ENCODE data around the gene NDUFB11. TPM values are rescaled to one million over a fixed set of nuclear protein-coding genes. Genes with fewer than 3 reads are reported as not detected.
A peak's percentile ranks its signal among the peaks of the same experiment; 100 is the strongest.
"Not testable (repeated sequence)": the region's sequence is repeated elsewhere in the genome, so short reads cannot be mapped to it uniquely, and the experiment has no call there.

The NDUFB11 gene
- polyA plus RNA-seq, 2 donors, result 72.2 to 75.0 TPM

DNA sequence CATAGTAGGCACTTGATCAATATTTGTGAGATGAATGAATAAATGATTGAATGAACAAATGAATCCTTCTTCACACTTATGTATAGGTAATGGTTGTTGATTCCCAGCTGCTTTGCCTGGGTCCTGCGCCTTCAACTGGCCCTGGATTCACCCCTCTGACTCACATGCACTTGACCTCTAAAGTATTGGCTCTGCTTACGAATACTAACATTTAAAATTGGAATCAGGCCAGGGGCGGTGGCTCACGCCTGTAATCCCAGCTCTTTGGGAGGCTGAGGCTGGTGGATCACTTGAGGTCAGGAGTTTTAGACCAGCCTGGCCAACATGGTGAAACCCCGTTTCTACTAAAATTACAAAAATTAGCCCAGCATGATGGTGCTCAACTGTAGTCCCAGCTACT lies 8.9 kb downstream of the NDUFB11 start:
- not testable (repeated sequence) for H3K27me3 ChIP-seq (ENCODE audit: control insufficient read depth in 1 of 2, insufficient read depth in 2 of 2, low read length in 2 of 2); H3K4me3 ChIP-seq (ENCODE audit: low read depth in 1 of 2, low read length in 2 of 2); H3K36me3 ChIP-seq (ENCODE audit: control insufficient read depth in 2 of 2, insufficient read depth in 2 of 2, low read length in 1 of 2); H3K4me1 ChIP-seq (ENCODE audit: control insufficient read depth in 2 of 2, insufficient read depth in 2 of 2, low read length in 1 of 2); H3K27ac ChIP-seq (ENCODE audit: low read depth in 2 of 2, low read length in 1 of 2); H3K9me3 ChIP-seq (ENCODE audit: control insufficient read depth in 2 of 2, insufficient read depth in 1 of 2, low read depth in 1 of 2, low read length in 1 of 2)
- WGBS, 2 donors, result 47 to 63% methylated on average over 5 of the region's 5 CpGs

GRCh38 chrX:47133493-47133892 lies 11.0 kb downstream of the NDUFB11 start:
- H3K36me3 ChIP-seq (ENCODE audit: control insufficient read depth in 2 of 2, insufficient read depth in 2 of 2, low read length in 1 of 2), result no peaks in the 10 kb centered on the region
- no peak overlapping the region for H3K27ac ChIP-seq (ENCODE audit: low read depth in 2 of 2, low read length in 1 of 2)
- H3K9me3 ChIP-seq (ENCODE audit: control insufficient read depth in 2 of 2, insufficient read depth in 1 of 2, low read depth in 1 of 2, low read length in 1 of 2), result no peaks in the 10 kb centered on the region
- 61 to 83% methylated on average over 4 of the region's 5 CpGs for WGBS, 2 donors
- H3K4me1 ChIP-seq (ENCODE audit: control insufficient read depth in 2 of 2, insufficient read depth in 2 of 2, low read length in 1 of 2), result no peaks in the 10 kb centered on the region
- no peaks in the 10 kb centered on the region for H3K27me3 ChIP-seq (ENCODE audit: control insufficient read depth in 1 of 2, insufficient read depth in 2 of 2, low read length in 2 of 2)
- no peak overlapping the region for H3K4me3 ChIP-seq (ENCODE audit: low read depth in 1 of 2, low read length in 2 of 2)

- Histone ChIP-seq H3K9me3 (ENCODE audit: control insufficient read depth in 2 of 2, insufficient read depth in 1 of 2, low read depth in 1 of 2, low read length in 1 of 2) (no peaks in the 10 kb centered on the region), H3K4me3 (ENCODE audit: low read depth in 1 of 2, low read length in 2 of 2) (peak overlapping the region; percentile 66 to 71), H3K4me1 (ENCODE audit: control insufficient read depth in 2 of 2, insufficient read depth in 2 of 2, low read length in 1 of 2) (no peaks in the 10 kb centered on the region), H3K27ac (ENCODE audit: low read depth in 2 of 2, low read length in 1 of 2) (peak overlapping the region; percentile 8 to 71), H3K36me3 (ENCODE audit: control insufficient read depth in 2 of 2, insufficient read depth in 2 of 2, low read length in 1 of 2) (no peaks in the 10 kb centered on the region), H3K27me3 (ENCODE audit: control insufficient read depth in 1 of 2, insufficient read depth in 2 of 2, low read length in 2 of 2) (no peaks in the 10 kb centered on the region)
- WGBS, 2 donors, result 15 to 29% methylated on average over 11 of the region's 11 CpGs
These were observed 14.6 kb downstream of the NDUFB11 start for GRCh38 chrX:47129899-47130358.

- WGBS, 2 donors, result 0 to 28% methylated on average over 31 of the region's 31 CpGs
- Histone ChIP-seq H3K4me3 (ENCODE audit: low read depth in 1 of 2, low read length in 2 of 2) (peak overlapping the region; percentile 66 to 71), H3K4me1 (ENCODE audit: control insufficient read depth in 2 of 2, insufficient read depth in 2 of 2, low read length in 1 of 2) (no peaks in the 10 kb centered on the region), H3K36me3 (ENCODE audit: control insufficient read depth in 2 of 2, insufficient read depth in 2 of 2, low read length in 1 of 2) (no peaks in the 10 kb centered on the region), H3K27ac (ENCODE audit: low read depth in 2 of 2, low read length in 1 of 2) (peak overlapping the region; percentile 71 to 90), H3K27me3 (ENCODE audit: control insufficient read depth in 1 of 2, insufficient read depth in 2 of 2, low read length in 2 of 2) (no peaks in the 10 kb centered on the region), H3K9me3 (ENCODE audit: control insufficient read depth in 2 of 2, insufficient read depth in 1 of 2, low read depth in 1 of 2, low read length in 1 of 2) (no peaks in the 10 kb centered on the region)
These were observed 15.2 kb downstream of the NDUFB11 start for GRCh38 chrX:47129157-47129898.

GRCh38 chrX:47124466-47124865 lies 20.0 kb downstream of the NDUFB11 start:
- H3K9me3 ChIP-seq (ENCODE audit: control insufficient read depth in 2 of 2, insufficient read depth in 1 of 2, low read depth in 1 of 2, low read length in 1 of 2); H3K4me1 ChIP-seq (ENCODE audit: control insufficient read depth in 2 of 2, insufficient read depth in 2 of 2, low read length in 1 of 2); H3K4me3 ChIP-seq (ENCODE audit: low read depth in 1 of 2, low read length in 2 of 2); H3K27me3 ChIP-seq (ENCODE audit: control insufficient read depth in 1 of 2, insufficient read depth in 2 of 2, low read length in 2 of 2); H3K27ac ChIP-seq (ENCODE audit: low read depth in 2 of 2, low read length in 1 of 2); H3K36me3 ChIP-seq (ENCODE audit: control insufficient read depth in 2 of 2, insufficient read depth in 2 of 2, low read length in 1 of 2): not testable (repeated sequence)
- 71 to 74% methylated on average over 3 of the region's 3 CpGs for WGBS, 2 donors

- H3K36me3 ChIP-seq (ENCODE audit: control insufficient read depth in 2 of 2, insufficient read depth in 2 of 2, low read length in 1 of 2); H3K27me3 ChIP-seq (ENCODE audit: control insufficient read depth in 1 of 2, insufficient read depth in 2 of 2, low read length in 2 of 2); H3K4me1 ChIP-seq (ENCODE audit: control insufficient read depth in 2 of 2, insufficient read depth in 2 of 2, low read length in 1 of 2); H3K9me3 ChIP-seq (ENCODE audit: control insufficient read depth in 2 of 2, insufficient read depth in 1 of 2, low read depth in 1 of 2, low read length in 1 of 2); H3K4me3 ChIP-seq (ENCODE audit: low read depth in 1 of 2, low read length in 2 of 2); H3K27ac ChIP-seq (ENCODE audit: low read depth in 2 of 2, low read length in 1 of 2): not testable (repeated sequence)
- 89 to 93% methylated on average over 7 of the region's 7 CpGs for WGBS, 2 donors
These were observed 27.9 kb downstream of the NDUFB11 start for GRCh38 chrX:47116551-47117110.

GRCh38 chrX:47112316-47112954 lies 32.1 kb downstream of the NDUFB11 start:
- no peaks in the 10 kb centered on the region for H3K9me3 ChIP-seq (ENCODE audit: control insufficient read depth in 2 of 2, insufficient read depth in 1 of 2, low read depth in 1 of 2, low read length in 1 of 2)
- no peaks in the 10 kb centered on the region for H3K4me1 ChIP-seq (ENCODE audit: control insufficient read depth in 2 of 2, insufficient read depth in 2 of 2, low read length in 1 of 2)
- no peak overlapping the region for H3K4me3 ChIP-seq (ENCODE audit: low read depth in 1 of 2, low read length in 2 of 2)
- no peak overlapping the region for H3K27ac ChIP-seq (ENCODE audit: low read depth in 2 of 2, low read length in 1 of 2)
- WGBS, 2 donors, result 35 to 62% methylated on average over 9 of the region's 9 CpGs
- H3K36me3 ChIP-seq (ENCODE audit: control insufficient read depth in 2 of 2, insufficient read depth in 2 of 2, low read length in 1 of 2), result no peaks in the 10 kb centered on the region
- no peaks in the 10 kb centered on the region for H3K27me3 ChIP-seq (ENCODE audit: control insufficient read depth in 1 of 2, insufficient read depth in 2 of 2, low read length in 2 of 2)

DNA sequence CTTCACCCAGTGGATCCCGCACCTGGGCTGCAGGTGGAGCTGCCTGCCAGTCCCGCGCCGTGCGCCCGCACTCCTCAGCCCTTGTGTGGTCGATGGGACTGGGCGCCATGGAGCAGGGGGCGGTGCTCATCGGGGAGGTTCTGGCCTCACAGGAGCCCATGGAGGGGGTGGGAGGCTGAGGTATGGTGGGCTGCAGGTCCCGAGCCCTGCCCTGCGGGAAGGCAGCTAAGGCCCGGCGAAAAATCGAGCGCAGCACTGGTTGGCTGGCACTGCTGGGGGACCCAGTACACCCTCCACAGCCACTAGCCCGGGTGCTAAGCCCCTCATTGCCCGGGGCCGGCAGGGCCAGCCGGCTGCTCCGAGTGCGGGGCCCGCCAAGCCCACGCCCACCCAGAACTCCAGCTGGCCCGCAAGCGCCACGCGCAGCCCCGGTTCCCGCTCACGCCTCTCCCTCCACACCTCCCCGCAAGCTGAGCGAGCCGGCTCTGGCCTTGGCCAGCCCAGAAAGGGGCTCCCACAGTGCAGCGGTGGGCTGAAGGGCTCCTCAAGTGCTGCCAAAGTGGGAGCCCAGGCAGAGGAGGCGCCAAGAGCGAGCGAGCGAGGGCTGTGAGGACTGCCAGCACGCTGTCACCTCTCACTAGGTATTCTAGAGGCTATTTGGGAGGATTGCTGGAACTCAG lies 33.4 kb downstream of the NDUFB11 start:
- not testable (repeated sequence) for H3K27me3 ChIP-seq (ENCODE audit: control insufficient read depth in 1 of 2, insufficient read depth in 2 of 2, low read length in 2 of 2); H3K4me3 ChIP-seq (ENCODE audit: low read depth in 1 of 2, low read length in 2 of 2); H3K4me1 ChIP-seq (ENCODE audit: control insufficient read depth in 2 of 2, insufficient read depth in 2 of 2, low read length in 1 of 2); H3K9me3 ChIP-seq (ENCODE audit: control insufficient read depth in 2 of 2, insufficient read depth in 1 of 2, low read depth in 1 of 2, low read length in 1 of 2); H3K36me3 ChIP-seq (ENCODE audit: control insufficient read depth in 2 of 2, insufficient read depth in 2 of 2, low read length in 1 of 2); H3K27ac ChIP-seq (ENCODE audit: low read depth in 2 of 2, low read length in 1 of 2)
- 98% methylated on average over 31 to 40 of the region's 40 CpGs for WGBS, 2 donors

DNA sequence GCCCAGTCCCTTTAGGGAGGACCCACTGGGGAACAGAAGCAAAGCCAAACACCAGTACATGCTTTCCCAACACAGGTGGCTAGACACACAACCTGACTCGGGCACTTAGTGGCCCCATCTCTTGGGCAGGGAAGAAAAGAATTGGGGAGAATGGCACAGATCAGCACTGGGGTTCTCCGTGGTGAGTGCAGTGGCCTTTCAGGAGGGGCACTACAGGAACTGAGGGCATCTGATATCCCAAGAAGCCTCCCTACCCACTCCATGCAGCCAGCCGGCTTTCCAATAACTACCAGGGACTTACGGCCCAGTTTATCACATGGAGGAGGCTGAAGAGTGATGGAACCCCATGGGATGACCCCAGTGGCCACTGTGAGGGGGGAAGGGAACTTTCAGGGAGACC lies 43.3 kb downstream of the NDUFB11 start:
- Histone ChIP-seq H3K27ac (ENCODE audit: low read depth in 2 of 2, low read length in 1 of 2) (no peak overlapping the region), H3K27me3 (ENCODE audit: control insufficient read depth in 1 of 2, insufficient read depth in 2 of 2, low read length in 2 of 2) (peaks cover 0 to 4% of the 10 kb centered on the region in 2 donors), H3K4me1 (ENCODE audit: control insufficient read depth in 2 of 2, insufficient read depth in 2 of 2, low read length in 1 of 2) (no peaks in the 10 kb centered on the region), H3K4me3 (ENCODE audit: low read depth in 1 of 2, low read length in 2 of 2) (no peak overlapping the region), H3K36me3 (ENCODE audit: control insufficient read depth in 2 of 2, insufficient read depth in 2 of 2, low read length in 1 of 2) (no peaks in the 10 kb centered on the region), H3K9me3 (ENCODE audit: control insufficient read depth in 2 of 2, insufficient read depth in 1 of 2, low read depth in 1 of 2, low read length in 1 of 2) (no peaks in the 10 kb centered on the region)
- WGBS, 2 donors, result 66 to 92% methylated on average over 4 of the region's 4 CpGs
